HG03558 (cell line): Measurements from ENCODE around the gene EDN2.

Experiments used
- ATAC-seq: cut with Tn5 transposase; IDR thresholded peaks from one replicate; pipeline ENCODE4 v1.9.1; 2021; ENCODE audit warnings: moderate number of reproducible peaks; ENCODE audit not compliant: unreplicated experiment; ENCODE audit errors: extremely low read depth

EDN2 gene

GRCh38 chr1:41446851-41447610, 37.5 kb downstream of the EDN2 start:
- ATAC-seq, result no peak

- no peak for ATAC-seq
These were observed 39.7 kb downstream of the EDN2 start for GRCh38 chr1:41444785-41445184.

- no peak for ATAC-seq
These were observed 40.2 kb downstream of the EDN2 start for GRCh38 chr1:41444246-41444645.

GRCh38 chr1:41442697-41443251, 41.7 kb downstream of the EDN2 start:
- no peak for ATAC-seq

GRCh38 chr1:41440321-41441085, 44.0 kb downstream of the EDN2 start:
- no peak for ATAC-seq

GRCh38 chr1:41439234-41439633, 45.2 kb downstream of the EDN2 start:
- no peak for ATAC-seq

- ATAC-seq, result no peak
These were observed 45.8 kb downstream of the EDN2 start for GRCh38 chr1:41438711-41439110.

- no peak for ATAC-seq
These were observed 47.5 kb downstream of the EDN2 start for GRCh38 chr1:41437011-41437355.

GRCh38 chr1:41436281-41437010, 48.0 kb downstream of the EDN2 start:
- no peak for ATAC-seq

GRCh38 chr1:41435570-41436178, 48.8 kb downstream of the EDN2 start:
- ATAC-seq, result no peak

GRCh38 chr1:41434748-41435449, 49.6 kb downstream of the EDN2 start:
- no peak for ATAC-seq

GRCh38 chr1:41434306-41434705, 50.2 kb downstream of the EDN2 start:
- ATAC-seq, result no peak

- no peak for ATAC-seq
These were observed 51.0 kb downstream of the EDN2 start for GRCh38 chr1:41433501-41433900.

GRCh38 chr1:41432481-41433280, 51.8 kb downstream of the EDN2 start:
- ATAC-seq, result no peak

GRCh38 chr1:41431490-41432350, 52.8 kb downstream of the EDN2 start:
- no peak for ATAC-seq

GRCh38 chr1:41430582-41430981, 53.9 kb downstream of the EDN2 start:
- ATAC-seq, result no peak

- no peak for ATAC-seq
These were observed 54.4 kb downstream of the EDN2 start for GRCh38 chr1:41430069-41430468.

- ATAC-seq, result no peak
These were observed 54.8 kb downstream of the EDN2 start for GRCh38 chr1:41429641-41430035.
